Epithelial cell of esophagus (primary cell): ENCODE measurements around the gene EXOC7.

Source experiments
- DNase-seq: peaks from one replicate; pipeline ENCODE4 v3.0.0; 2010; ENCODE audit warnings: low read depth
- H3K4me3 ChIP-seq: 2 replicates; pipeline ENCODE4 v1.5.1; 2011; ENCODE audit warnings: mild to moderate bottlenecking, low read length, control low read depth
- TF ChIP-seq, protein P1 (sequence below): IDR thresholded peaks from 2 replicates; pipeline ENCODE4 v1.5.1; 2011; ENCODE audit warnings: low read depth, mild to moderate bottlenecking, low read length, control low read depth, inconsistent platforms; ENCODE audit not compliant: insufficient read depth; ENCODE audit errors: missing control alignments

EXOC7 gene

DNA sequence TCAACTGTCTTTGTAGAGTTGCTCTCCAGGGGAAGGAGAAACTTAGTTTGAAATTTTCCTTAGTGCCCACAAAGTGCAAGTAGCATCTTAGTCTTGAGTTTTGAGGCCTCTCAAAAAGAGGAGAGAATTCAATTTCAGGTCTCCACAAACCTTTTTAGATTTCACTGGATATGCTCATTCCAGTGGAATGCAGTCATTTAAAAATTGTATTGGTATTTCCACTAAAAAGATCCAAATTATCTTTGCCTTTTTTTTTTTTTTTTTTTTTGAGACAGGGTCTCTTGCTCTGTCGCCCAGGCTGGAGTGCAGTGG is 44.4 kb upstream of the EXOC7 start:
- TF ChIP-seq, protein P1, sequence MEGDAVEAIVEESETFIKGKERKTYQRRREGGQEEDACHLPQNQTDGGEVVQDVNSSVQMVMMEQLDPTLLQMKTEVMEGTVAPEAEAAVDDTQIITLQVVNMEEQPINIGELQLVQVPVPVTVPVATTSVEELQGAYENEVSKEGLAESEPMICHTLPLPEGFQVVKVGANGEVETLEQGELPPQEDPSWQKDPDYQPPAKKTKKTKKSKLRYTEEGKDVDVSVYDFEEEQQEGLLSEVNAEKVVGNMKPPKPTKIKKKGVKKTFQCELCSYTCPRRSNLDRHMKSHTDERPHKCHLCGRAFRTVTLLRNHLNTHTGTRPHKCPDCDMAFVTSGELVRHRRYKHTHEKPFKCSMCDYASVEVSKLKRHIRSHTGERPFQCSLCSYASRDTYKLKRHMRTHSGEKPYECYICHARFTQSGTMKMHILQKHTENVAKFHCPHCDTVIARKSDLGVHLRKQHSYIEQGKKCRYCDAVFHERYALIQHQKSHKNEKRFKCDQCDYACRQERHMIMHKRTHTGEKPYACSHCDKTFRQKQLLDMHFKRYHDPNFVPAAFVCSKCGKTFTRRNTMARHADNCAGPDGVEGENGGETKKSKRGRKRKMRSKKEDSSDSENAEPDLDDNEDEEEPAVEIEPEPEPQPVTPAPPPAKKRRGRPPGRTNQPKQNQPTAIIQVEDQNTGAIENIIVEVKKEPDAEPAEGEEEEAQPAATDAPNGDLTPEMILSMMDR, result no peak
- no peak for DNase-seq
- no peak overlapping the region for H3K4me3 ChIP-seq

DNA sequence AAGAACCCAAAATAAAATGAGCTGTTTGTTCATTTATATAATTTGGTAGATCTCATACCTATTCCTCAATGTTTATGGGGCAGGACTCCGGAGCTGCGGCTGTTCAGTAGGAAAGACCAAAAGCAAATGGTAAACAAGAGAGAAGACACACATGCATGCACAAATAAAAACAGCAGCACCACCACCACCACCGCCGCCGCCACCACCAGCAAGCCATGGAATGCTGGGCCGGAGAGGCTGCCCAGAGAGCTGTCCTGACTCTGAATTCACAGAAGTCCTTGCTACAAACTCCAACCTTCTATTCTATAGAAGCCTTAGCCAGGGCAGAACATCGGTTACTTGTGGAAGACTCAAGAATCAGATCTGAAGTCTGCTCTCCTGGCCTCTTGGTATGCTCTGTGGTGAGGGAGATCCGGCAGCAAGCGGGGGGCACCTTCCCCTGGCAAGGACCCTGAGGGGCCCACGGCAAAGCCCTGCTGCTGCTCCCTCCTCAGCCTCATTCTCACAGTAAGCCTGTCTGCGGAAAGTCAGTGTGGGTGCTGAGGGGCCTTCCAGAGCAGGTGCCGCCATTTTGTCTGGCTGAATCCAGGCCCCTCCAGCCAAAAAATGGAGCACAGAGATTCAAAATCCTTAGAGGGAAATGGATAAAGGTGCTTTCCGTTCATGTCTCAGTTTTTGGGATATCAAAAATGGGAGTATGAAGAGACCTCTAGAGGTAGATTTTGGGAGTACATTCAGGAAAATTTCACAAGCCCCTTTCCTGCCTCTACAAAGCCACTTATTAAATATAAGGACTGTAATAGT is 43.8 kb upstream of the EXOC7 start:
- H3K4me3 ChIP-seq, result no peak overlapping the region
- TF ChIP-seq, protein P1, result peak; percentile 57
- peak; percentile 44 for DNase-seq

DNA sequence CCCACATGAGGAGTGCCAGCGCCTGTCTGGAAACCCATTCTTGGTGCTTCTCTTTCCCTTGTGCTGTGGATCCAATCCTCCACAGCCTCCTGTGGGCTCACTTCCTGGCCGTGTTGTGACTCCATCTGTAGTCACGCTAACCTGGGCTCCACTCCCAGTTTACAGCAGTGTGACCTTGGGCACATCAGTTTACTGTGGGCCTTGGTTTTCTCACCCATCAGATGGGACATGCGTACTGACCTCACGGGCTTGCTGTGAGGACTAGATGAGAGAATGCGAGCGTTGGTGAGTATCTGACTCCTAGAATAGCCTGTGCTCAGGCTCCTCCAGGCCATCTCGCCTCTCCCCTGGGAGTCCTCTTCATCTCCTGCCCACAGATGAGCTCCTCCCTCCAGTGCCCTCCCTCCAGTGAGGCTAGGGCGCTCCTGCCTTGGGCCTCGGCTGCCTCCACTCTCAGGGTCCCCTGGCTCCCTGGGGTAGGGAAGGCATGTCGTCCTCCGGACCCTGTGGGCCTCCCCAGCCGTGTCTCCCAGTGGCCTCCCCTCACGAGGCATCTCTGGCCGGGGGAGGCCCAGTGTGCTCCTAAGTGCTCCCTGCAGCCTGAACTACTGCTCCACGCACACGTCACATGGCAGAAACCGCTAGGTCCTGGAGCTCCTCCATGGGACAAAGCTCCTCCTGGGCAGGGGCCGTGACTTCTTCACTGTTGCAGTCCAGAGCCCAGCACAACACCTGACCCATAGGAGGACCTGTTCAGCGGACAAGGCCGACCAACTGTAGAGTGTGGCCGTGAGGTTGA is 42.7 kb upstream of the EXOC7 start:
- DNase-seq, result no peak
- H3K4me3 ChIP-seq, result no peak overlapping the region

DNA sequence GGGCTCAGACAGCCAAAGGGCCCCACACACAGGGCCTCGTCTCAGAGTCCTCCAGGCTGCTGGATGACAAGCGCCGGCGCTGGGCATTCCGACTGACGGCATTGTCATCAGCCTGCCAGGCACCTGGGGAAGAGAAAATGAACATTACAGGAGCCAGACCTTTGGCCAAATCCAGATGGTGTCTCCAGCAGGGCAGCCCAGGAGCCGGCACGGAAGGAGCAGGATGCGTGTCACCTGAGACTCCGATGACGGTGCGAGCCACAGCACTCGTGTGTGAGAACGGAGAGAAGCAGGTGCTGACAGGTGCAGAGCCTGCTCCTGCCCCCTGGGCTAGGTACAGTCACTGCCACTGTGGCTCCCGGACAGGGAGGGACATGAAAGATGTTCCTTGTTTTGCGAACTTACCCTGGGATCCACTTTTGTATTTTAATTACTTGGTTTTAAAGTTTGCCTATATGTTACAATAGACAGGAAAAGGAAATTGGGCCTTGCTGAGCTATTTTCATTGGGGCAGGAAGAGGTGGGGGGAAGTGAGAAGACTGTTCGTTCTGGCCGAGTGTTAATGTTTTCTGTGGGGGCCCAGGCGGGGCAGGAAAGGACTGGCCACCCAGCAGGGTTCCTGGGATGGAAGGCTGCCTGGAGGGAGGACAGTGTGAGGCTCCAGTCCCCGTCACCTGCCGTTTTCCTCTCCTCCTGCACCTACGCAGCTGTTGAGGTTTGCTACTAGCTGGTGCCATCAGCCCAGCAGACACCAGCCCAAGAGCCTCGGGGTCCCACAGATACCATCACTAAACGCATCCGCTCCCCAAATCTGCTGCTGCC is 41.9 kb upstream of the EXOC7 start:
- TF ChIP-seq, protein P1, result no peak
- DNase-seq, result peak; percentile 24
- no peak overlapping the region for H3K4me3 ChIP-seq

More for the DNA sequence above, 42.7 kb upstream of the EXOC7 start:
- TF ChIP-seq, protein P1, result no peak

DNA sequence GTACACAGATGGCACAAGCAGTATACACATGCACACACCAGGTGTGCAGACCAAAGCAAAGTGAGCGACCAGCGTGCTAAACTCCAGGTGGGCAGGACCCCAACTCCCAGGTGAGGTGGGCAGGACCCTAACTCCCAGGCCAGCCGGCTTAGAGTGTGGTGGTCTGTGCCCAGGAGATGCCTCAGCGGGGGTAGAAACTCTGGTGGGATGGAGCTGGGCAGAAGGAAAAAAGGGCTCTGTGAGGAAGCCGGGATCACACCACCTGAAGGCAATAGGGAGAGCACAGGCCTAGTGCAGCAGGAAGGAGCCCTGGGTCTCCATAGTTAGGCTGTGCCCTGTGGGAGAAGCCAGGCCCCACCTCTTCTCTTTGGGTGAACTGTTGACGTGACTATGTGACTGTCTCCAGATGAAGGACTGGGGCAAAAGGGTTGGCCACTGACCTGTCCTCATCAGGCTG is 39.0 kb upstream of the EXOC7 start:
- H3K4me3 ChIP-seq, result no peak overlapping the region
- no peak for DNase-seq
- TF ChIP-seq, protein P1, result no peak

DNA sequence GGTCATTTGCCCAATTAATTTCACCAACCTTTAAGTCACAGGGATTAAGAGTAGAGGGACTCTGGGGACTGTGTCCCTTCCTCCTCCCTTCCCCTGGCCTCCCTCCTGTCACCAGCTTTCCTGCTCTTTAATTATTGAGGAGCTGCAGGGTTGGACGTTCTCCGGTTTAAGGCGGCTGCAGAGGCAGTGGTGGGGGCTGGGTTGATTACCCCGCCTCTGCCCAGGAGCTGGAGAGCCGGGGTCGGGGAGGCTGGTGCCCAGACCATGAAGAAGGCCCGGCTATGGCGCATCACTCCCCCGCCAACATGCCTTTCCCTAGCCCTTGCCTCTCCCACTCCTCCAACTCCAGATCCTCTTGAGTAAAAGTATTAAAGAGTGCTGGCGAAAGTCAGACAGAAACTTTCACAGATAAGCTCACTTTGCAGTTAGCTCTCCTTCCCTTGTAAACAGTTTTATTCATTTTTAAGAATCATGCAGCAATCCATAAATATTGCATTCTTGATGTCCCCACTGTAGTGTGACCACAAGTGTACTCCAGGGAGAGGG is 38.5 kb upstream of the EXOC7 start:
- TF ChIP-seq, protein P1, result no peak
- H3K4me3 ChIP-seq, result no peak overlapping the region
- DNase-seq, result no peak
